ENCODE results near the gene MSMB.

Gene MSMB

DNA sequence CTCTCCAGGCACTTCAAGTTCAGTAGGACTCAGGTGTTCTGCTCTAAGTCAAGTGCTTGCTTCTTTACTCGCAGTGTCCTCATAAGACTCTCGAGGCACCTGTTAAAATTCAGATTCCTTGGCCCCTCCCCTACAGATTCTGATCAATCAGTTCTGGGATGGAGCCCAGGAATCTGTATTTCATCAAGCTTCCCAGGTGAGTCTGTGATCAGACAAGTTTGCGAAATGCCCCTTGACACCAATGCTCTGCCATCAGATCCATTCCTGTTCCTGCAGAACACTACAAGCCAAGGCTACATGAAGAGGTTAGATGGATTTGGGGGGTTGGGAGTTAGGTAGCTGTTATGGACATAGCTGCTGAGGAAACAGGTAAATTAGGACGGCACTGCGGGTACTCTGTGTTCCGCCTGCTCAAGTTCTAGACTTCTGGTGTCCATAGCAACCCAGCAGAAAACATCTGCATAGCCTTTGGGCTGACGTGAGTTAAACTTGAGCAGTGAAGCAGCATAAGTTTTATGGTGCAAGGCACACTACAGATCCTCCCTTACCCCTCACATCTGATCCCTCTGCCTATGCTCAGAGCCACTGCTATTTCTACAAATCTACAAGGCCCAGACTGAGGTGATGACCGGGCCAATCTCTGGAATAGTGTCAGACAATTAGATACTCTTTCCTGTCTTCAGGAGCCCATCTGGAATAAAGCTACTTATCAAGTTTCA lies 8.8 kb downstream of the MSMB start:
- H3K27ac Mint-ChIP-seq: no peak overlapping the region
- no peaks in the 10 kb centered on the region for H3K4me1 Mint-ChIP-seq (ENCODE audit: low read depth in 2 of 2)
- no peak overlapping the region for H3K4me3 Mint-ChIP-seq
- H3K27me3 Mint-ChIP-seq: peaks cover 9 to 18% of the 10 kb centered on the region in 2 donors
- ATAC-seq (replicated peaks) (no peak), DNase-seq (no peak)
- H3K9me3 Mint-ChIP-seq: no peaks in the 10 kb centered on the region
- H3K36me3 Mint-ChIP-seq (ENCODE audit: insufficient read depth): no peaks in the 10 kb centered on the region

DNA sequence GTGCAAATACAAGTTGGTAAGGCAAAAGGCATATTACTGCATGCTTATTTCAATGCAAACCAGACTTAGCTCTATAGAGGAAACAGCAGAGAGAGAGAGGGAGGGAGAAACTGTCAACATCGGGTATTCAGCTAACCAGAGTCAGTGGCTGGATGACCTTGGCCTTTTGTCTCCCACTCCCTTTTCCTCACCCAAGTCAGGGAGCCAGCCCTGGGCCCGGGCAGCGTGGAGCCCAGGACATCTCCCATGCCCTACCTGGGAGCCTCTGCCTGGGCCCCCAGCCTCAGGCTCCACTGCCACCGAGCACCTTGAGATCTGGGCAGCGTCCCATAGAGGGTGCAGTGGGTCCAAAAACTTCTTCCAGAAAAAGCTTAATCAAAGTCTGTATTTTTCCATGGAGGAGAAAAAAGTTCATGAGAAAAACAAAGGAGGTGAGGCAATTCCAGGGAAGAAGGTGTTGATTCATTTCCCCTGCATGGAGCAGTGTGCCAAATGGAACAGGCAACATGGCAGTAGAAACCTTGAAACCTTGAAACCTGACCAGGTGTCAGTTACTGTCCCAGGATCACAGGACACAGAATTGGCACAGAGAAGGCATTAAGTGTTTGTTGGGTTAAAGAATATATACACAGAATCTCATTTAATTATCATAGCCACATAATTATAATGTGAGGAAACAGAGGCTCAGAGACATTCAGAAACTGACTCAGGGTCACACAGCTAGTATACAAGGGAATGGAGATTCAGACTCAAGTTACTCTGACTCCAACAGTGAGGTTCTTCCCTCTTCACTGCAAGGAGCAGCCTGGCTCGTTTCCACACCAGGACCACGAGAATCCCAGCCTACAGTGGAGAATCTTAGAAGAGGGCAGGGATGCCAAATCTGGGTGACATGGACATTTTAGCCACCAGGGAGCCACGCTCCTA lies 9.9 kb downstream of the MSMB start:
- no peak for ATAC-seq (replicated peaks)
- peaks cover 9 to 18% of the 10 kb centered on the region in 2 donors for H3K27me3 Mint-ChIP-seq
- H3K9me3 Mint-ChIP-seq: no peaks in the 10 kb centered on the region
- no peak overlapping the region for H3K4me3 Mint-ChIP-seq
- peaks cover 0 to 3% of the 10 kb centered on the region in 2 donors for H3K4me1 Mint-ChIP-seq (ENCODE audit: low read depth in 2 of 2)
- DNase-seq: no peak
- no peaks in the 10 kb centered on the region for H3K36me3 Mint-ChIP-seq (ENCODE audit: insufficient read depth)
- no peak overlapping the region for H3K27ac Mint-ChIP-seq

DNA sequence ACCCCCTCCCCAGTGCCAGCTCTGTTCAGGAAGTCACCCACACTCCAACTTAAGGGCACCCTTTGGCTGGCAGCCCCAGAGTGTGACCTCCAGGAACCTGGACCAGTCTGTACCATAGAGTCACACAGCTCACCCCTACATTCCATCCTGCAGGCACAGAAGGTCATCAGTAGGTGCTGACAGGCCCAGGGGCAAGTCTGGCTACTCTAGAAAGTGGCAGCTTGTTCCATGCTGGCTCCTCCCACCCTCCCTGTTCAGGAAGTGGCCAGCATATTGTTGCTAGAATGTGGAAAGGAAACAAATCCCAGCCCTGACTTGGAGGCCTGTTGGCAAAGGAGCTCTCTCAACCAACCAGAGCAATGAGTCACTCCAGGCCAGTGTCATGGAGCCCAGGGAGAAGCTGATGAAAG lies 12.5 kb downstream of the MSMB start:
- Mint-ChIP-seq H3K27me3 (peaks cover 9 to 12% of the 10 kb centered on the region in 2 donors), H3K36me3 (ENCODE audit: insufficient read depth) (peaks cover 10% of the 10 kb centered on the region), H3K4me1 (ENCODE audit: low read depth in 2 of 2) (peaks cover 12 to 22% of the 10 kb centered on the region in 2 donors), H3K27ac (no peak overlapping the region), H3K9me3 (no peaks in the 10 kb centered on the region), H3K4me3 (no peak overlapping the region)
- DNase-seq: no peak
- no peak for ATAC-seq (replicated peaks)

DNA sequence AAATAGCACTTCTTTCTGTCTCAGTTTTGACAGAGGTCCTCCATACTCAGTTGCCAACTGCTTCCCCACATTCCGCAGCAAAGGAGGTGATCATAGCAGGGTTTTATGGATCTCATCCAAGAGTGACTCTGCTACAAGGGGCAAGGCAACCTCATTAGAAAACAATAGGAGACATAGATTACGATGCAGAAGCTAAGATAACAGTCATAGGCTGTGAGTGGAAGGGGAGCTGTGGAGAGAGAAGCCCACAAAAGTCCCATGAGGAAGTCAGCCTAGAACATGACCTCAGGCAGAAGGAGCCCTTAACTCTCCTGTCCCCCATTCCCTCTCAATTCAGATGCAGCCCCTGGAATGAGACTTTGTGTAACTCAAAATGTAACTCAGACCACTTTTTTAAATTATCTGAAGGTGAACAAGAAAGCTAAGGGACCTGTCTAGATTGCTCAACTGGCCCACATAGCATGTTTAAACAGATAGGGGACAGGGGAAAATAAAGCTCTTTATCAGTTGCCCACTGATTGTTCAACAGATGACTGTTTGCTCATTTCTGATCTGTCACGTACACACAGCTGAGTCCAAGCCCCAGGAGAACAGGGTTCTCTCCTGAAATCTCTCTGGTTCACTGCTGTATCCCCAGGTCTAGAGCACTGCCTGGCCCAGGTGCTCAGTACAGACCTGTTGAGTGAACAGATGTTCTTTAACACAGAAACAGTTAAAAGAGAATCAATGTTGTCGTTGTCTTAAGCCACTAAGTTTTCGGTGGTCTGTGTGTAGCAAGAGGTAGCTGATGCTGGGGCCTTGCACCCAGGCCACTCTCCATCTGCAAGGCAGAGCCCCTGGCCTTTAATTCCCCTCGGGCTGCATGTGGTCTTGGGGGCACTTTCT lies 14.2 kb downstream of the MSMB start:
- peak overlapping the region; percentile 34 to 98 for H3K4me3 Mint-ChIP-seq
- H3K36me3 Mint-ChIP-seq (ENCODE audit: insufficient read depth): peaks cover 17% of the 10 kb centered on the region
- H3K4me1 Mint-ChIP-seq (ENCODE audit: low read depth in 2 of 2): peaks cover 24 to 38% of the 10 kb centered on the region in 2 donors
- no peaks in the 10 kb centered on the region for H3K9me3 Mint-ChIP-seq
- no peak for ATAC-seq (replicated peaks)
- no peak for DNase-seq
- peak overlapping the region in 1 of 2 donors; percentile 86 for H3K27ac Mint-ChIP-seq
- peaks cover 7 to 9% of the 10 kb centered on the region in 2 donors for H3K27me3 Mint-ChIP-seq

DNA sequence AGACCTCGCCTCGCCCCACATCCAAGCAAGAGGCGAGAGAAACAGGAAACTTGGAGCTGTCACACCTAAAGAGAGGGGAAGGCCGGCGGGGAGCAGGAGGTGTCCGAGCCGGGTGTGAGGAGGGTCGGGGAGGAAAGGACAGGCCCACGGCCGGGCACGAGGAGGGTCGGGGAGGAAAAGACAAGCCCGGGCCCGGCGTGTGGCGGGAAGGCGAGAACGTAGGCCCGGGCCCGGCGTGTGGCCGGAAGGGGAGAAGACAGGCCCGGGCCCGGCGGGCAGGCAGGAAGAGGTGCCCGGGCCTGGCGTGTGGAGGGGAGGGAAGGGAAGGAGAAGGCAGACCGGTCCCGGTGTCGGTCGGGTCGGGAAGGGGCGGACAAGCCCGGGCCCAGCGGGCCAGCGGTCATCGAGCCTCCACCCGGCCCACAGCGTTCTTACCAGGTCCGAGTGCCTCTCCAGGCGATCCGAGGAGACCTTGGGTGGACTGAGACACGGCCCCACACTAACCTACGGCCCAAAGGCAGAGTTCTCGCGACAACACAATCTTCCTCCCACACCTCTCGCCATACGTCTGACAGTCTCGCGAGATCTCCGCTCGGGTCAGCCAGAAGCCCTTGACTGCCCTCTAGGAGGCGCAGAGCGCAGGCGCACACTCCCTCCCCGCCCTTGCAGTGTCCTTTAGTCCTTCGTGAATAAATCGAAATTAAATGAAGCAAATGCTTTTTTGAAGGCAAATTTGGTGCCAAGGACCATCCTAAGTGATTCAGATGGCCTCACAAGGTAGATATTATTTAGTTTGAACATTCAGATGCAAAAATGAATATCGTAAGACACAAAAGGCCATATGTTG lies 15.8 kb downstream of the MSMB start, which contains the start of gene NCOA4:
TSS of gene NCOA4 (minus strand) at position 533 of the 847 bp plus-strand sequence. CDS start 13,943 bp downstream, outside the sequence.
- Mint-ChIP-seq H3K36me3 (ENCODE audit: insufficient read depth) (peaks cover 22% of the 10 kb centered on the region), H3K4me1 (ENCODE audit: low read depth in 2 of 2) (peaks cover 33 to 50% of the 10 kb centered on the region in 2 donors), H3K27ac (peak within 1 kb of the TSS; percentile 98 to 99), H3K4me3 (peak within 1 kb of the TSS; percentile 93 to 98), H3K27me3 (peaks cover 0 to 2% of the 10 kb centered on the region in 2 donors), H3K9me3 (no peaks in the 10 kb centered on the region)
- DNase-seq: peak; percentile 93 to 95 (median 94)
- ATAC-seq (replicated peaks): peak; percentile 95

DNA sequence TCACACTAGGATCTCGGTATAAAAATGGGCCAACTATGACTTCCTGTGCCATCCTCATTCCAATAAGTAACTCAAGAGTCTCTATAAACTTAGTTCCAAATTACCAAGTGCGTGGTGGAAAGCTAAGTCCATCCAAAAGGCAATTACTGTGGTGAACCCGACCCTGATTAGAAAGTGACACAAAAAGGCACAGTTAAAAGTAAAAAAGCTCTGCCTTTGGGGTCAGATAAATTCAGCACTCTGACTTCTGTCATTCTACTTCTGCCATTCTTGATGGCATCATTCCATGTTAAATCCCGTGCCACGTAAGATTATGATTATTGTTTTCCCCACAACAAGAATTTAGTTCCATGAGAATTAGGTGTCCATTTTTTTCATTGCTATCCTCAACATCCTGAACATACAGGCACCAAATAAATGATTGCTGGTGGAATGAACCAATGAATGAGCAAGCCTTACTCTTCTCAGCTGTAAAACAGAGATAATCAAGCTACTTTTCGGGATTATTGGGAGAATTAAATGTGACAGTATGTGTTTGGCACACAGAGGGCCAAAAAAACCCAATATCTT lies 16.5 kb downstream of the MSMB start:
- Mint-ChIP-seq H3K36me3 (ENCODE audit: insufficient read depth) (peaks cover 22% of the 10 kb centered on the region), H3K27ac (peak overlapping the region; percentile 98 to 99), H3K27me3 (no peaks in the 10 kb centered on the region), H3K4me1 (ENCODE audit: low read depth in 2 of 2) (peaks cover 41 to 57% of the 10 kb centered on the region in 2 donors), H3K4me3 (peak overlapping the region; percentile 93 to 98), H3K9me3 (no peaks in the 10 kb centered on the region)
- ATAC-seq (replicated peaks) (no peak), DNase-seq (no peak)

DNA sequence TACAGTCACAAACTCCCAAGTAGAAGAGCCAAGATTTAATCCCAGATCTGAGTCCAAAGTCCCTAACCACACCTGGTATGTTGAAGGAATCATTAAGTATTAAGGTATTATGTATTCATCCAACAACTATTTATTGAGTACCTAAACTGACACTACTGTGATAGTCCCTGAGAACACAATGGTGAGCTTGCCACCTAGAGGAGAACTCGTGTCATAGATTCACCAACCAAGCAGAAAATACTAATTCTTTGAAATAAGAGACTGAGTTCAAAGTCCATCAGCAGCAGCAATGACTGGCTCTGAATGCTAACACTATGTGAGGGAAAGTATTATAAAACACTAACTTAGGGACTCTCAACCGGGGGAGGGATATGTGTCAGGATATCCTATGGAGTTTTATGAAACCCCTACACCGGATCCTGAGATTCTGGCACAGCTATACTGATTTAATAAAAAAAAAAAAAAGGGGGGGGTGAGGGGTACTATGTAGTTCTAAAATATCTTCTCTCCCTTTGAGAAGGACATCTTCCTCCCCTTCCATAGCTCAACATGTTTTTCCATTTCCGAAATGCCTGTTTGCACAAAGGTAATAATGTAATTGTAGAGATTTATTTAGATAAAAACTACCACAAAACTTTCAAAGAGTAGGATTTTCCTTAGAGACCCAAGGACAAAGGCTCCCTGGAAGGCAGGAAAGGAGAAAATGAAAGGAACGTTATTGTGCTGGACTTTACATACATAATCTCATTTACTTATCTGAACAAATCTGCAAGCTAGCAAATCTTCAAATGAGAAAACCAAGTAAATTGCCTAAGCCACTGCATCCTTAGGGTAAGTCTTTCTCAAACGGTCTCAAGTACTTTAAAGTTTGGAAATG lies 17.2 kb downstream of the MSMB start:
- DNase-seq: peak; percentile 12 to 26 (median 21)
- H3K4me3 Mint-ChIP-seq: peak overlapping the region; percentile 93 to 98
- H3K27me3 Mint-ChIP-seq: no peaks in the 10 kb centered on the region
- H3K4me1 Mint-ChIP-seq (ENCODE audit: low read depth in 2 of 2): peaks cover 42 to 65% of the 10 kb centered on the region in 2 donors
- H3K27ac Mint-ChIP-seq: peak overlapping the region; percentile 98 to 99
- peaks cover 22% of the 10 kb centered on the region for H3K36me3 Mint-ChIP-seq (ENCODE audit: insufficient read depth)
- ATAC-seq (replicated peaks): peak; percentile 23
- H3K9me3 Mint-ChIP-seq: no peaks in the 10 kb centered on the region

DNA sequence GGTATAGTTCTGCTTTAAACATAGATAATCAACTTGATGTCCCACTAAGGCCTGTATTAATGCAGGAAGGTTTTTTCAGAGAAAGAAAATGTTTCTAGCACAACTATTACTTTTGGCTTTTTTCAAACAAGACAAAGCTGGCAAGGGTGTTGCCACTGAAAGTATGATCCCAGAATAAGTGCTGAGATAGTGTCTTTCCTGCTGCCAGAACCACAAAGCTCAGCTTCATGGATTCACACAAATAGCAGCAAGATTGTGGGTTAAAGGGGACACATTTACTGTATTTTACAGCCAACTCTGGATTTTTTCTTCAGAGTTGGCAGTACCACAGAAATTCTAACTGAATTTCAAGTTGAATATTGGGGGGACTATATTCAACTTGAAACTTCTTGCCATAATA lies 20.0 kb downstream of the MSMB start:
- H3K27ac Mint-ChIP-seq: peak overlapping the region in 1 of 2 donors; percentile 65
- H3K4me3 Mint-ChIP-seq: no peak overlapping the region
- no peaks in the 10 kb centered on the region for H3K27me3 Mint-ChIP-seq
- H3K9me3 Mint-ChIP-seq: no peaks in the 10 kb centered on the region
- H3K4me1 Mint-ChIP-seq (ENCODE audit: low read depth in 2 of 2): peaks cover 55 to 81% of the 10 kb centered on the region in 2 donors
- DNase-seq: no peak
- ATAC-seq (replicated peaks): no peak
- peaks cover 31% of the 10 kb centered on the region for H3K36me3 Mint-ChIP-seq (ENCODE audit: insufficient read depth)

DNA sequence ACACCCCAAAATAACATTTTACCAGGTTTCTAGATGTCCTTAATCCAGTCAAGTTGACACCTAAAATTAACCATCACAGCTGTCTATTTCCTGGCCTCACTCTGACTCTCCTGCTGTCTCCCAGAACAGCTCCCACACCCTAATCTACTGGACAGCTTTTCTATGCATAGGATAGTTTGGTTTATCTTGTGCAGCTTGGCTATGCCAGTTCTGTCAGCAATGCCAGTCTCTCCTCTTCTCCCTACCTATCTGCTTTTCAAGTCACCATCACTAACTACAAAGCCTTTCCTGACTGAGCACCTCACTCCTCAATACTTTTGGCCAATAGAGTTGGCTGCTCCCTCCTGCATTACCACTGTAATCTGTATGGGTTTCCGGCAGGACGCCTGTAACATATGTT lies 20.7 kb downstream of the MSMB start:
- Mint-ChIP-seq H3K27me3 (no peaks in the 10 kb centered on the region), H3K4me3 (peak overlapping the region in 1 of 2 donors; percentile 51), H3K4me1 (ENCODE audit: low read depth in 2 of 2) (peaks cover 54 to 81% of the 10 kb centered on the region in 2 donors), H3K36me3 (ENCODE audit: insufficient read depth) (peaks cover 26% of the 10 kb centered on the region), H3K27ac (peak overlapping the region; percentile 71 to 83), H3K9me3 (no peaks in the 10 kb centered on the region)
- DNase-seq: no peak
- ATAC-seq (replicated peaks): no peak

DNA sequence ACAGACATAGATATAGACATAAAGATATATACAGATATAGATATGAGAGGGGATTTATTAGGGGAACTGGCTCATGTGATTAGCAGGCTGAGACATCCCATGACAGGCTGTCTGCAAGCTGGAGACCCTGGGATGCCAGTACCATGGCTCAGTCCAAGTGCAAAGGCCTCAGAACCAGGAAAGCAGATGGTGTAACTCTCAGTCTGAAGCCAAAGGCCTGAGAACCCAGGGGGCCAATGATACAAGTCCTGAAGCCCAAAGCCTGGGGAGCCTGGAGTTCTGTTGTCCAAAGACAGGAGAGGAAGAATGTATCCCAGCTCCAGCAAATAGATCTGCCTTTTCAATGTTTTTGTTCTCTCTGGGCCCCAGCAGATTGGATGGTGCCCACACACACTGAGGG lies 21.1 kb downstream of the MSMB start:
- Mint-ChIP-seq H3K9me3 (no peaks in the 10 kb centered on the region), H3K4me3 (peak overlapping the region in 1 of 2 donors; percentile 90), H3K27ac (peak overlapping the region; percentile 71 to 83), H3K36me3 (ENCODE audit: insufficient read depth) (peaks cover 23% of the 10 kb centered on the region), H3K4me1 (ENCODE audit: low read depth in 2 of 2) (peaks cover 53 to 81% of the 10 kb centered on the region in 2 donors), H3K27me3 (no peaks in the 10 kb centered on the region)
- no peak for ATAC-seq (replicated peaks)
- no peak for DNase-seq

DNA sequence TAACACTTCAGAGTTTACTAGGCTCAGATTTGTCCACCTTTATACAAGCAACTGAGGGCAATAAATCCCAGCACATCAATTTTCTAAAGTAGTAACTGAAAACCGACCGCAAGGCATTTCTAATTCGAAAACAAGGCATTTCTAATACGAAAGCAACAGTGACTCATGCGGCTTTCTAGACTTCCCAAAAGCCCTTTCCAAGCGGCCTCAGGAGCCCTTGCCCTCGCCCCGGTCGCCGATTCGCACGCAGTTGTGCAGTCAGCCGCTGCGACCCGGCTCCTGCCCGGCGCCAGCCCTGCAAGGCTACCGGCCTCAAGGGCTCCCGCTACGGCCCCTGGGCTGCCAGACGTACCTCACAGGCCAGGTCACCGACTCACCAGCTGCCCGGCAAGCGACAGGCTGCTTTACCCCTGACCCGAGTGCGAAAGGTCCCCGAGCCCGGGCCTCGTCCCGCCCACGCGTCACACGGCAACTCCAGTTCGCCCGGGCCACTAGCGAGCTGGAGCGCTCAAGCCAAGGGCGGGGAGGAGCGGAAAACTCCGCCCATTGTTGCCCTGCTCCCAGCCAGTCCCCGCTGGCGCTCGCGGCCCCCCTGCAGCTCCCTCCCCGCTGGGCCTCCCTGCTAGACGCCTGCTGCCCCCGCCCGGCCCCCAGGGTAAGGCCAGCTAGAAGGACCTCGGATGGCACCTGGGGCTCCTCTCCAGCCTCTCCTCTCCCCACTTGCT lies 22.9 kb downstream of the MSMB start:
- Mint-ChIP-seq H3K27me3 (no peaks in the 10 kb centered on the region), H3K4me3 (peak overlapping the region; percentile 83 to 90), H3K4me1 (ENCODE audit: low read depth in 2 of 2) (peaks cover 49 to 78% of the 10 kb centered on the region in 2 donors), H3K9me3 (no peaks in the 10 kb centered on the region), H3K36me3 (ENCODE audit: insufficient read depth) (peaks cover 17% of the 10 kb centered on the region), H3K27ac (peak overlapping the region; percentile 71 to 83)
- peak; percentile 96 for ATAC-seq (replicated peaks)
- DNase-seq: peak; percentile 65 to 73 (median 70)

All from effector memory CD8-positive, alpha-beta T cell (primary cell).